Stimulated activated CD4-positive, alpha-beta T cell treated with anti-CD3 and anti-CD28 coated beads, TNF-alpha, amount 100 ng/mL, for 24 hours (primary cell): ENCODE data around the gene RGS7.
A peak's percentile ranks its signal among the peaks of the same experiment; 100 is the strongest.

Experiments
- DNase-seq, 3 experiments: peaks; one replicate each; pipeline ENCODE4 v3.0.0-alpha.2; 2020; ENCODE audit warnings: low read depth in 3 of 3

RGS7 gene

DNA sequence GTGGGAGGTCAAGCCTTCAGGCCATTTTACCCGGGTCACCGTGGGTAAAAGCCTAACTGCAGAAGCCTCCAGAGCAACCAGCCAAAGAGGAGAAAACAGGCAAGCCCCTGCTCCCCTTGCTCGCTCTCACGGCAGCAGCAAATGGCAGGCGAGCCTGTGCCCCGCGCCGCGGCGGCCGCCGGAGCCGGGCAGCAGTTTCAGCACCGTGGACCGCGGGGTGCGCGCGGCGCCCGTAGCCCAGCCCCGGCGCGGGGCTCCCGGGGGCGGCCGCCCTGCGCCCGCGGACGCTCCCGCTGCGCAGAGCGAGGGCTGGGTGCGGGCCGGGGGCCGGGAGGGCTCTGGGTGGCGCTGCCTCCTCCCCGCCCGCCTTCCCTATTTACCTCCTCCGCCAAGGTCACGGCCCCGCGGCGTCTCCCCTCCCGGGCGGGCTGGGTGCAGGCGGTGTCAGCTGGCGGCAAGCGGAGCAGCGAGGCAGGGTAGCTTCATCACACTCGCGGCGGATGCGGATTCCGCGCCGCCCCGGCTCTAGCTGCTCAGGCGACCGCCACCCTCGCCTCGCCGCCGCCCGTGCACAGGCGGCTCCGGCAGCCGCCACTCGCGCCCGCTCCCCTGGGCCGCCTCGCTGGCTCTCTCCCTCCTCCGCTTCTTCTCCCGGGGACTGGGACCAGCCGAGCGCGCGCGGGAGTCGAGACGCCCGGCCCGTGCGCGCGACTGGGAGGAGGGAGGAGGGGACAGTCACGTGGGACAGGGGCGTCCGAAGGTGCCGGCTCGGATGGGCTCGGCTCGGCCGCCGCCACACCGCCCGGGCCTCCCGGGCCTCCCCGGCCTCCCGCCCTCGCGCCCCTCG lies at the start of gene RGS7:
Gene RGS7 (minus strand): TSS at position 687 of the 847 bp plus-strand sequence.
- peak in 1 of 3 experiments; percentile 15 for DNase-seq

DNA sequence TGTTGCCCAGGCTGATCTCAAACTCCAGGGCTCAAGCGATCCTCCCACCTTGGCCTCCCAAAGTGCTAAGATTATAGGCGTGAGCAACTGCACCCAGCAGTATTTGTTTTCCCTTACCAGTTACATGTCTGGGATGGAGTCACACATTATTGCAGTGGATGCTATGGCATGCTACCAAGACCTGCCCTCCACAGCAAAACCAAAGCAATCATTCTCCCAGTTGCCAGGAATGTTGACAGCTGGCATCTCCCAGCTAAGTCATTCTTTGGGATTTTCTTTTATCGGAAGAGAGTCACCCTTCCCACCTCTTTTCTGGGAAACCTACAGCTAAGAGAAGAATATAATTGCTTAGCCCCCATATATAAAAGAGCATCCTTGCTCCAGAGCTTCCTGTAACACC lies 49.4 kb upstream of the RGS7 start:
- DNase-seq, result no peak

DNA sequence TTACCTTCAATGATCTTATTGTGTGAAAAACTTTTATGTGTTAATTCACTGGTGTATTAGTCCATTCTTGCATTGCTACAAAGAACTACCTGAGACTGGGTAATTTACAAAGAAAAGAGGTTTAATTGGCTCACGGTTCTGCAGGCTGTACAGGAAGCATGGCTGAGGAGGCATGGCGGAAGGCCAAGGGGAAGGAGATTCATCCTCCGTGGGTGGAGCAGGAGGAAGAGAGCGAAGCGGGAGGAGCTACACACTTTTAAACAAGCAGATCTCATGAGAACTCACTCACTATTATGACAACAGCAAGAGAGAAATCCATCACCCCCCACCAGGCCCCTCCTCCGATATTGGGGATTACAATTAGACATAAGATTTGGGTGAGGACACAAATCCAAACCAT lies 44.2 kb upstream of the RGS7 start:
- no peak for DNase-seq

DNA sequence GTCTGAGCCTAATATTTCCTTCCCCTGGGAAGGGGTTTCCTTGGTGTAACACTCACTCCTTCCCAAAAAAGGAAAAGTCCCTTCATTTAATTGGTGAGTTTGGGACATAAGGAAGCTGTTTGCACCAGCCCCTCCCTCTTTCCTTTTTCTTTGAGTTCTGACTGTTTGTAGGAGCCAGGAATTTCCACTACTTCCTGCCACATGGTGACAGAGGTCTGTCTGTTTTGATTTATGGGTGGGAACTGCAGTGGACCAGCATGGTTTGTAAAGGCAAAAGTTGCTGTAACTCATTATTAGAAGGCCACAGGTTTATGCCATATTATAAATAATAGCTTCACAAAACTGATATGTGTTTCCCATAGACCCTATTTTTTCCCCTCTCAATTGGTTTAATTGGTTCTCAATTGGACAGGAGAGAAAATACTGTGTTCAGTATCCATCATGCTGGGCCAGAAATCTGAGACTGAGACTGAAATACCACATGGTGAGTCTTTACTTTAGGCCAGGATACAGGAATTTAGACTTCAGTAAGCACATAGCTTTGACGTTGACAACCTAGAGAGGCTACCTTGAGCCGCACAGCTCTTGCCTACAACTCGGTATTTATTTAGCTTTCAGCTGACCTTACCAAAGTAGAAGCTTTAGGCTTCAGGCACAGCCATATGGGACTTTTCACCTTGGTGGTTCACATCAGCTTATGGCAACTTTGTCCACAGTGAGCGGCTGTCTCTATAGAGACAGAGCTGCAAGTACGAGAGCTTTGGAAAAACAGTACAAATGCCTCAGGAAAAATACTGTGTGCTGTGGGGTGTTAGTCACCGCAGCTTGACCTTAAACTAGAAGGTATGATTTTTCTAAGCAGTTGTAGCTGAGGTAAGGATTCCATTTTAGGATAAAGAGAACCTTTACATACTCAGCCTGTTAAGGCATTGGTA lies 40.0 kb upstream of the RGS7 start:
- DNase-seq, result no peak

DNA sequence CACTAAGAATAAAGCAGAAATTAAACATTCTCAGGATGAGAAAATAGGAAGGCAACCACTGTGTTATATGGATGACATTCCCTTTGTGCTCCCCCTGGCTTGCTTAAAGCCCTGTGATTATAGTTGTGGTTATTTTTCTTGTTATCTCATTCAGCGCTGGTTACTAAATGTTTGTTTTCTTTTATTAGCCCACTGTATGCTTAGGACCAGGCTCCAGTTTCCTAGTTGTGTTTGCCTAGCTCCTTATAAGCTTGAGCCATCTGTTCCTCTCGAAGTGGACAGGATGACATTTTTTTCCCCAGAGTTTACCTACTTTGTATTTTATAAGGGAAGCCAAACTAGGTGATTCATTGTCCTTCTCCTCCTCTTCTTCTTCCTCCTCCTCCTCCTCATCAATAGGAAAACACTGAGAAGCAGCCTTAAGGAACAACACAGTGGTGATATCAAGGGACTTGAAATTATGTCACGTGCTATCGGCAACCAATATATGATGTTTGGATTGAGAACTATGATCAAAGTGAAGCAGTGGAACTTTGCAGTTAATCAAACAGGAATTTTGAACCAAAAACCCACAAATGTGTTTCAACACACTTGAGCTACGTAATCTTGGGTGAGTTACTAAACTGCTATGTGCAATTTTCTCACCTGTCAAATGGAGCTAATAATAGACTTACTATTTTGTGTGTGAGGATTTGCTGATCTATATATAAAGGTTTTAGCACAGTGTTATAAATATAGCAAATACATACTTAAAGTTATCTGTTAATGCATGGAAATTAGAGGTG lies 35.1 kb upstream of the RGS7 start:
- no peak for DNase-seq

DNA sequence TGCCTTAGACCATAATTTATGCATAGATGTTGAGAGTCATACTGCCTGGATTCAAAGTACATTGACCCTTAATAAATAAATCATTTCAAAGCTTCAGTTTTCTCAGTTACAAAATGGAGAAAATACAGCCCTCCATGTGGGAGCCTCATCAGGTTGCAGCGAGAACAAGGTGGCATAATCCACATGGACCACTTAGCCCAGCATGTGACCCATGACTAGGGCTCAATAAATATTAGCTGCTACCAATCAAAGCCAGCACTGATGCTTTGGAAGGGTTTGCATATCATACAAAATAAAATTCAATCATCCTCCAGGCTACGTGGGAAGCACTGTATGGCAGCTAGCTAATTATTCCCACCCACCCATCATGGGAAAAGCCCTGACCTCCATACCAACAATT lies 33.5 kb upstream of the RGS7 start:
- DNase-seq, result no peak

DNA sequence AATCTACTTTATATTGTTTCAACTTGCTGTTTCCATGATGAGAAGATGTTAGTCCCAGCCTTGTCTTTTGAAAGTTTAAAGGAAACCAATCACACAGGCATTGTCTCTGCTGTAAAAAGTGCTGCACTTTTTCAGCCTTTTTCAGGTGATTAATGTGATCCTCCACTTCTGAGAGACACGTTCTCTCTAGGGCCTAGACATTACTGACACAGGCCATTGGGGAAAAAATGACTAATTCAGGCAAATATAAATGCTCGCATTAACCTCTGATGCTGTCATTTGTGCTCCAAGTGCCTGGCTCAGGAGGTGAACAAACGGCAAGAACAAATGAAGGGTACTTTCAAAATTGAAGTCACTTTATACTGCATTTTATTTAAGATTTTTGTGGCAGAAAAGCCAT lies 32.4 kb upstream of the RGS7 start:
- DNase-seq, result no peak

DNA sequence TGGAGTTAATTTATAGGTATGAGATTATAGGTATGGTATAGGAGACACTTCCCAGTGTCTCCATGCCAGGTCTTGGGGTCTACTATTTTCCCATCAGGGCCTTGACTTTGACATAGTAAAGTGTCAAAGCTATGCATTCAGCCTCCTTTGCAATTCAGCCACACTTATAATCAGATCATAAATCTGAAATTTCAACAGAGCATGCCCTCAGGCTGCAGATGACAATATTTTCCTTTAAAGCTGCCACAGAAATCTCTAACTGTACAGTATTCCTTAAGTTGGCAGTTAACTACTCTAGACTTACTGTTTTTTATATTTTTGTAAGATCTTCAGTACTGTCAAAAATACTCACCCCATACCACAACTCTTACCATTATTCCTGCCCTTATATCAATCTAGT lies 30.2 kb upstream of the RGS7 start:
- DNase-seq, result no peak

DNA sequence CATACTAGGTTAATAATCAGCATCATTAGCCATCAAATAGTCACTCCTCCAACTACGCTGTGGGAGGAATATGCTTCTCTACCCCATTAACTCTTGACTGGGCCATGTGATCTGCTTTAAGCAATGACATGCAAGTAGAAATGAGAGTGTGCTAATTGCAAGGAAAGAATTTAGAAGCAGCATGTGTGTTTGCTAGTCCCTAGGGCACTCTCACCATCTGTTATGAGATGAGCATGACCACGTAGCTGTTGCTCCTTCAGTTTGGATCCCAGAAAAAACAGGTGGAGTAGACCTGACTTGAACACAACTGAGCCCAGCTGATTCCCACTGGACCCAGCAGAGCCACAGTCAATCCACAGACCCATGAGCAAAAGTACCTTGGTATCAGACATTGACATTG lies 19.7 kb upstream of the RGS7 start:
- no peak for DNase-seq

DNA sequence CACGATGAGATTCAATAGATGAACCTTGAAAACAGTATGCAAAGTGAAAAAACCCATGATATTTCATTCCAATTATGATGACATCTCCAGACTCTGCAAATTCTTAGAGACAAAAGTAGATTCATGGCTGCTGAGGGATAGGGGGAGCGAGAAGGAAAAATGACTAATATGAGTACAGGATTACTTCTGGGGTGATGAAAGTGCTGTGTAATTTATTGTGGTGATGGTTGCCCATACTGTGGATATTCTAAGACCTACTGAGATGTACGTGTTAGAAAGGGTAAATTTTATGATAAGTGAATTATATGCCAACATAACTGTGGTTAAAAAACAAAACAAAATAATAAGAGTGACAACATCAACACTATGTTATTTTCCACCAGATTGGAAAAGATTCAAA lies 18.9 kb upstream of the RGS7 start:
- no peak for DNase-seq

DNA sequence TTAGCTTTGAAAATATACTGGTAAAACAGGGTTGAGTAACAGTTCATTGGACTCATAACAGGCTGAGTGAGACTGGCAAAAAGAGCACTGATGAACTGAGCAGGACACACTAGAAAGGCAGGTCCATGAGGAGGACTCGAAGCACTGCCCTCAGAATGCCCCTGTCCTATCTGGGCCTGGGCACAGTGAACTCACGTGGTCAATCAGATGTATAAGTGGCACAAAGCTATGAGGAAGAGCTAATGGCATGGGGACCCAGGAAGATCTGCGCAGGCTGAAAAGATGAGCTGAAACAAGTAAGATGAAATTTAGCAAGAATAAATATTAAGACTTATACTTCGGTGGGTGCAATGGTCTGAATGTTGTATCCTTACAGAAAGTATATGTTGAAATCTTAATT lies 9.2 kb upstream of the RGS7 start:
- DNase-seq, result no peak

DNA sequence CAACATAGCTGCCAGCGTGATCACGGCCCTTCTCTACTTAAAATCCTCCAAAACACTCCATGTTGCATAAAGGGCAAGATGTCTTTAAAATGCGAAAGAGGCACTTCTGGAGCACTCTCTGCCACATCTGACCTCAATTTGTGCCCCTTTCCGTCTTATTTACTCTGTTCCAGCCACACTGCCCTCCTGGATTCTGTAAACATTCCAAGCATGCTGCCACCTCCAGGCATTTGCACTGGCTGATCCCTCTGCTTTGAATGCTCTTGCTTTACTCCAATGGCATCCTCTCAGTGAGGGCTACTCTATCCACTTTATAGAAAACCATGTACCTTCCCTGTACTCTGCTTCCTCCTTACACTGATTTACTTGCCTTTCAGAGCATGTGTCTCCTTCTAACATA lies 5.3 kb upstream of the RGS7 start:
- no peak for DNase-seq

DNA sequence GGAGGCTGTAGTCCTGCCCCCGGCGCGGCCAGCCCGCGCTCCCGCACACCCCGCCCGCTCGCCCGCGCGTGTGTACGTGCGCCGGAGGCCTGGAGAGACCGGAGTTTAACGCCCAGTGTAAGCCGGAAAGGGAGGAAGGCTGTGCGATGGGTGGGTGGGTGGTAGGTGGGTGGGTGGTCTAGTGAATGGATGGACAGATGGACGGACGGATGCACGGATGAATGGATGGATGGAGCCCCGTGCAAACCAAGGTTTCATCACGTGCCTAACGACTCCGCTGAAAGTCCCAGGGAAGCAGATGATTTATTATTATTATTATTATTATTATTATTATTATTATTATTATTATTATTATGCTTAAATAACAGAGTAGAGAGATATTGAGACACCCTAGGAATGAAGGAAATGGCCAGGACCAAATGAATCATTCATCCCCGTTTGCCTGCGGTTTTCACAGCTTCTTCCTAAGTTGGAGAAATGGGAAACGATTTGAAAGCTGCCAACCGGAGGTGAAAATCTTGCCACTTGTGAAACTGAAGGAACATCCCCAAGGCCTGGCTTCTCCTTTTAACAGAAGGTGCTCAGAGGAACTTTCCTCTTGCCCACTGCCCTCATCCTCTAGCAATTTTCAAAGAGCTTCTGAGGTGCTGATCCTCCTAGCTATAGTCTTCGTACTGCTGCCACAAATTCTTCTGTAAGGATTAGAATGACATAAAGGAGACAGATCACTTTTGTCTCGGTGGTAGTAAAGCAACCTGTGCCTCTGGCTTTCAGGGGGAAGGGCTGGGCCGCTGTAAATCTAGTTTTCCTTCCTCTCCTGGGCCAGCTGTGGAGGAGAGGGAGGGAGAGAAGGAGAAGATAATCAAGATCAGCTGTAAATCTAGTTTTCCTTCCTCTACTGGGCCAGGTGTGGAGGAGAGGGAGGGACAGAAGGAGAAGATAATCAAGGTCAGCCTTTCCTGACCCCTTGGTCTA lies 648 bp upstream of the RGS7 start:
- DNase-seq, result peak in 1 of 3 experiments; percentile 1

DNA sequence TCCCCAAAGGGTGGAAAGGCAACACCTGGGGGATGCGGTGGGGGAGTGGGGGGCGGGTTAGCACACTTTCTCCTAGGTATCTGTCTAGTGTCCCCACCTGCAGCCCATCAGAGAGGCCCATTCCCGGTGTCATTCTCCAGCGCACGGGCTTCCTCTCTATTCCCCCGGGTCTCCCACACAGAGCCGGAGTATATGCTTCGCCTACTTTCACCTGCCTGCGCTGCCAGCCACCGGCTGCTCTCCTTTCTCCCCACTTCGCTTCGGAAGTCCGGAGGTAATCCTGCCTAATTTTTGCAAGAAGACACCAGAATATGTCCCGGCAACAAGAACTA lies 852 bp downstream of the RGS7 start:
- no peak for DNase-seq

DNA sequence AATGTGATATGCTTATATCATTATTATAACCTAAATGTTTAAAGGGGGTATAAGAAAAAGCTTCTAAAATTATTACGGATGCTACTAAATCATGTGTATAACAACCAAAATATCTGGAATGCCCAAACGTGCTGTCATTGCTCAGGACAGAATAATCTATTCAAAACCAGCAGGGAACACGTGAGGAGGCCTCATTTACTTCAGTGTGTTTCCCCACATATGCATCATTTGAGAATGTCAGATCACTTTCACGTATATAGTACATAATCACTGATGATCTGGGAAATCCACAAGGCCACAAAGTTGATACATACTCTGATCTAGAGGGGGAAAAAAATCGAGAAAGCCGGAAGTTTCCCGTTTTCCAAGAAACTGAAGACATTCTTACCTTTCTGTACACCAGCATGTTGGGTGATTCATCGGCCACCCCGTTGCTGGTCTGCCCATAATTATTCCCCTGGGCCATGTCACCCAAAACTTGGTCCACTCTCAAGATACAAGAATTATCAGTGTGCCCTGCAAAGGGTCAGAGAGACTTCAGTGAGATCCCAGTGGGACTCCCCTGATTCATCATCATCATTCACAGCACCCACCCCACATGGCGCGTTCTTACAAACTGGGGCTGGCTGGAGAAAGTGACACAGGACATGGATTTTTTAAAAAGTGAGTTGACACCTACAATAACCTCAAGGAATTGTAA lies 1.5 kb downstream of the RGS7 start:
- no peak for DNase-seq

DNA sequence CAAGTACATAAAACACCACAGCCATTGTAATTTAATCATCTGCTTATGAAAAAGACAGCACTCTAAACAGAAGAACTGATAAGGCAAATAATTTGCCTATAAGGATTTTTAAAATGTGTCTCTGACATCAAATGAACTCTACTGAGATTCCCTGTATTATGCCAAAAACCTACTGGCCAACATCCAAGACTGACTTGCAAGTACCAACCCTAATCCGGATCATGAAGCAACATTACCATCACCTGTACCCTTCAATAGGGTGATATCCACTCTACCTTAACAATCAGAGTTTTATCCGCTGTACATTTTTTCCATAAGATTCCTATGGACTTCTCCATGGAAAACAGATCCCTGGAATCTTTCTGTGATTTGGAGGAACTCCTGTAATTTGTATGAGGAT lies 4.6 kb downstream of the RGS7 start:
- no peak for DNase-seq

DNA sequence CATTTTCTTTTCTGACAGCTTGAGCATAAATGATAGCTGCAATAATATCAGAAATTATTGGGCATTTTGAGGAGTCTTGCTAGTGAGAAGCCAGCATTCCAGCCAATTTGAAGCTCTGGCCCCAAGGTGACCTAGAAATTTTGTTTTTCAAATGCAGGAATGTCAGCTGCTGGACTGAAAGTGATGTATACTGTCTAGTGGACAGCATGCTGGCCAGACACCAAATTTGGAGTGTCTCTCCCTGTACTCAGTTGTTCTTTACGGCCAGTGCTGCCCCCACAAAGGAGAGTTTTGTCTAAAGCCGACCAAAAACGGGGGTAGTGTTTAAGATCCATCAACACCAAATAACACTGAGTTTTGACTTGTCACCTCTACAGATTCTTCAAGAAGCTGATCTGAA lies 5.2 kb downstream of the RGS7 start:
- DNase-seq, result no peak

DNA sequence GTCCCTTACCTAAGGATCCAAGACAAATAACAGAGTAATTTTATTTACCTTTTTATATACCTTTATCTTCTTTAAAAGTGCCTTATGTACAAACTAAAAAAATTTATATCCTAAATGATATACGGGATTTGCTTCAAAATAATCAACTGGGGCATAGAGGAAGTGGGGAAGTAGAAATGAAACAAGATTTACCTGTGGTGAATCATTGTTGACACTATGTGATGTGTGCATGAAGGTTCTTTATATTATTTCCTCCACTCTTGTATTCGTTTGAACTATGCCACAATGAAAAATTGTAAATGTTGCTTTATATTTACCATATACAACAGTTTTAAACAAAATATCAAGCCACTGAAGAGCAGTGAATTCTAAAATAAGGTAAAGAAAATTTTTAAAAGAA lies 13.0 kb downstream of the RGS7 start:
- no peak for DNase-seq

DNA sequence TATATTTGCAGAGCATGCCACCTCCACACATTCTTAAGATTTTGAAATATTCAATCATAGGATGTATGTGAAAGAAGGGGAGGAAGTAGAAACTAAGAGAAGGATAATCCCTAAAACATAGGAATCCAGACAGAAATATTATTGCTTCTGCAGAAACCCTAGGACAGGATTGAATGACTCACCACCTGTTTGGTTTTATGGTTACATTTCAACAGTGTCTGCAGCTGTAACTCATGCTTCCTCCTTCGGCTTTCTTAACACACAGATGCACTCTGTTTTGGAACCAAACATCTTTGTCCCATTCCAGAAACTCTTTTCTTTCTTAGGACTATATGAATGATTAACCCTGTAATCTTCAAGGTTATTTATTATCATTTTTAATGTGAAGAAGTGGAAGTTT lies 20.7 kb downstream of the RGS7 start:
- DNase-seq, result no peak

DNA sequence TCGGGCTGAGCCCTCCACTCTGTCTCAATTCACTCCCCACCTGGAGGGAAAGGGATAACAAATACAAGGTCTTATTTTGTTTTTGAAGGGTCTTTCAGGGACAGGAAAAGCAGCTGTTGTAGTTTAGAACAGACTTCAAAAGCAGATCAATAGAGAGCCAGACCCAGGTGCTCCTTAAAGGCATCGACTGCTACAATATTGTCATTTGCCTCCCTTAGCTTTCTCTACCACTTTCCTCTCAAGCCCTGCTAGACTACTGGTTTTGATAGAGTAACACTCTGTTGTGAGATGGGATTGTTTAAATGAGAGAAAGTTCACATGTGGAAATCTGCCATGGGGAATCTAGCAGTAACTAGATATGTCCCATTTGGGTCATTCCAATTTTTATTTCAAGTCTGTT lies 24.0 kb downstream of the RGS7 start:
- no peak for DNase-seq

DNA sequence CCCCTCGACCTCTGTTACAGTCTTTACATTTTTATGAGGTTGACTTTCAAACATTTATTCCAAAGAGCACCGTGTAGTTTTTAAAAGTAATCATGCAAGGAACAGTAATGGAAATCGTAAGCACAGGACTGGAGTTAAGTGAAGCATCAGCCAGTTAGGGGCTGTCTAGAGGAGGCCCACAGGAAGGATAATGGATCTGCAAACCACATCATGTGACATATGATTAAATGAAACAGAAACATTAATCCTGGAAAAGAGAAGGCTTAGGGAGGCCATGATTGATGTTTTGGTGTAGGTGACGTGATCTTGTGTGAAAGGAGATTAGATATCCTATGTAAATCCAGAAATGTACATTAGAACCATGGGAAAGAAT lies 25.0 kb downstream of the RGS7 start:
- DNase-seq, result no peak
